Skeletal muscle tissue (tissue), 4 donors: ENCODE data around the gene TBCK. TPM values are rescaled to one million over a fixed set of nuclear protein-coding genes. Genes with fewer than 3 reads are reported as not detected.
"Not testable (repeated sequence)": the region's sequence is repeated elsewhere in the genome, so short reads cannot be mapped to it uniquely, and the experiment has no call there.

ENCODE experiments used
- H3K27ac ChIP-seq: one replicate; pipeline ENCODE4 v1.7.0; 2013; ENCODE audit warnings: mild to moderate bottlenecking, low read depth, low read length, inconsistent platforms
- H3K27me3 ChIP-seq, 3 donors: one replicate each; pipeline ENCODE4 v1.7.0; 2013; ENCODE audit warnings: low read length in 3 of 3; ENCODE audit not compliant: control insufficient read depth in 3 of 3, insufficient read depth in 3 of 3
- H3K36me3 ChIP-seq, 3 donors: one replicate each; pipeline ENCODE4 v1.7.0; 2013; ENCODE audit warnings: low read length in 3 of 3; ENCODE audit not compliant: control insufficient read depth in 3 of 3, insufficient read depth in 3 of 3
- H3K4me1 ChIP-seq, 3 donors: one replicate each; pipeline ENCODE4 v1.7.0; 2013; ENCODE audit warnings: low read length in 3 of 3, mild to moderate bottlenecking in 3 of 3; ENCODE audit not compliant: control insufficient read depth in 3 of 3, insufficient read depth in 3 of 3
- H3K4me3 ChIP-seq, 3 donors: one replicate each; pipeline ENCODE4 v1.7.0; 2013; ENCODE audit warnings: low read length in 3 of 3
- H3K9ac ChIP-seq, 3 donors: one replicate each; pipeline ENCODE4 v1.7.0; 2013; ENCODE audit warnings: low read length in 3 of 3, mild to moderate bottlenecking in 3 of 3, moderate library complexity in 2 of 3, low read depth in 1 of 3
- H3K9me3 ChIP-seq, 3 donors: one replicate each; pipeline ENCODE4 v1.7.0; 2013; ENCODE audit warnings: low read length in 3 of 3; ENCODE audit not compliant: control insufficient read depth in 3 of 3
- total RNA-seq: library from RNA; depleted of rRNA; stranded (reverse); fragments of >200 nt; gene quantifications from one replicate; pipeline ENCODE4 v1.2.3, GENCODE V29; 2014
- donor health status: Osteomylitis.

The TBCK gene
- total RNA-seq, 1 donor from 2014 or later, result 55.8 TPM

DNA sequence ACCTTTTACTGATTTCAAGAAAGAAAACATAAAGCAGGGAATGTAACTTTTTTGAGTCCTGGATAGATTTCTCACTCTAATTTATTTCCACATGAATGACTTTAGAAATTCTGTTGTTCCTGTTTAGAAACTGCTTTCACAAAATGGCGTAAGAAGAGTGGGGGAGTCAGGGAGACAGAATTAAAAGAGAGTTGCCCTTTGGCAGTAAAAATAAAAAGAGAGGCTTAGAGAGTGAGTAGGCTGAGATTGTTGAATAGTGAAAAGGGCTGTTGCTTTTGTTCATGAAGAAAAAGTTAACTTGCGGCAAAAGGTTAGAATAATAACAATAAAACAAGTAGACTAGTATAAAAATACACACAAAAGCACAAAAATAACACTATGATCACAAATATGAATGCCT lies 166.1 kb downstream of the TBCK start:
- no peak overlapping the region for H3K27ac ChIP-seq
- no peaks in the 10 kb centered on the region for H3K36me3 ChIP-seq
- no peaks in the 10 kb centered on the region for H3K9me3 ChIP-seq
- H3K27me3 ChIP-seq, result no peaks in the 10 kb centered on the region
- no peak overlapping the region for H3K4me3 ChIP-seq
- H3K9ac ChIP-seq, result no peak overlapping the region
- no peaks in the 10 kb centered on the region for H3K4me1 ChIP-seq

DNA sequence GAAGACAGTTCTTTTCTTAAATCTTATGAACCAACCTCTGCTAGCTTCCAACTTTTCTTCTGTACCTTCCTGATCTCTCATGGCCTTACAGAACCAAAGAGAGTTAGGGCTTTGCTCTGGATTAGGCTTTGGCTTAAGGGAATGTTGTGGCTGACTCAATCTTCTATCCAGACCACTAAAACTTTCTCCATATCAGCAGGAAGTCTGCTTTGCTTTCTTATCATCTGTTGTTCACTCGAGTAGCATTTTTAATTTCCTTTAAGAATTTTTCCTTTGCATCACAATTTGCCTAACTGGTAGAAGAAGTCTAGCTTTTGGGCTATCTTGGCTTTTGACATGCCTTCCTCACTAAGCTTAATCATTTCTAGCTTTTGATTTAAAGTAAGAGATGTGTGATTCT lies 167.0 kb downstream of the TBCK start:
- no peaks in the 10 kb centered on the region for H3K36me3 ChIP-seq
- no peaks in the 10 kb centered on the region for H3K4me1 ChIP-seq
- no peak overlapping the region for H3K4me3 ChIP-seq
- H3K9me3 ChIP-seq, result no peaks in the 10 kb centered on the region
- no peak overlapping the region for H3K9ac ChIP-seq
- no peaks in the 10 kb centered on the region for H3K27me3 ChIP-seq
- H3K27ac ChIP-seq, result no peak overlapping the region

DNA sequence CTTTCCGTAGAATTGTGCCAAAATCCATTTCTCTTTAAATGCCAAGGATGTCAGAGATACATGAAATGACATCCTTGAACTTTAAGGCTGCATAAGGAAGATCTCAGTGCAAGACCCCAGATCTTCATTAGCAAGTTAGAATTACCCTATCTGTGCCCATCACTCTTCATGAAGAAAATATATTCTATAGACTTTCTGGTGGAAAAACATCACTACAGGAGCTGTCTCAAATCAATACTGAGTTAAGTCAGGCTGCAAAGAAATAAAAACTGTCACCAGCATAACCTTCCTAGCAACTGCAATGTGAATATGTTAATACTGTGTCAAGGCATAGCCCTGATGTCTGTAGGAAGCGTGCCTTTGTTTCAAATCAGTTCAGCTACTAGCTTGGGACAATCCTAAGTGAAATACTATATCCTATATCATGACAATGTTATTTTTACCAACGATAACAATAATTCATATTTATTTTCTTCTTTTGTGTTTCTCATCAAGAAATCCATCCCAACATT lies 173.3 kb downstream of the TBCK start:
- Histone ChIP-seq H3K9me3 (no peaks in the 10 kb centered on the region), H3K4me3 (no peak overlapping the region), H3K27ac (no peak overlapping the region), H3K9ac (no peak overlapping the region), H3K36me3 (no peaks in the 10 kb centered on the region), H3K27me3 (no peaks in the 10 kb centered on the region), H3K4me1 (no peaks in the 10 kb centered on the region)

DNA sequence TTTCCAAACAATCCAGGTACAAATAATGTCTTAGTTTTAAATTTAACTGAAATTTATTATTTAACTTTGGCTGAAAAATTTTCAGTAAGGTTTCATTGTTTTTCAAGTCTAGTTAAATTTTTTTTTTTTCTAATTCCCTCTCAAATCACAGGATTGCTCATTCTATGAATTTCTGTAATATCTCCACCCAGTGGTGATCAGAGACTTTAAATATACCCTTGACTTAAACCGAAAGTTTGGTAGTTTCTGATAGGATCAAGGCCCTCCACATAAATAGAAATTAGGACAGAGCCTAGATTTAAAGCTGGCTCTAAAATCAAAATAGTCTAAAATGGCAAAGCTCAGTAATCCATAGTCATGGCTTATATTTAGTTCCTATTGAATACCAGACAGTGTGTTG lies 175.4 kb downstream of the TBCK start:
- Histone ChIP-seq H3K36me3 (no peaks in the 10 kb centered on the region), H3K27ac (no peak overlapping the region), H3K27me3 (no peaks in the 10 kb centered on the region), H3K9me3 (no peaks in the 10 kb centered on the region), H3K4me3 (no peak overlapping the region), H3K4me1 (no peaks in the 10 kb centered on the region), H3K9ac (no peak overlapping the region)

DNA sequence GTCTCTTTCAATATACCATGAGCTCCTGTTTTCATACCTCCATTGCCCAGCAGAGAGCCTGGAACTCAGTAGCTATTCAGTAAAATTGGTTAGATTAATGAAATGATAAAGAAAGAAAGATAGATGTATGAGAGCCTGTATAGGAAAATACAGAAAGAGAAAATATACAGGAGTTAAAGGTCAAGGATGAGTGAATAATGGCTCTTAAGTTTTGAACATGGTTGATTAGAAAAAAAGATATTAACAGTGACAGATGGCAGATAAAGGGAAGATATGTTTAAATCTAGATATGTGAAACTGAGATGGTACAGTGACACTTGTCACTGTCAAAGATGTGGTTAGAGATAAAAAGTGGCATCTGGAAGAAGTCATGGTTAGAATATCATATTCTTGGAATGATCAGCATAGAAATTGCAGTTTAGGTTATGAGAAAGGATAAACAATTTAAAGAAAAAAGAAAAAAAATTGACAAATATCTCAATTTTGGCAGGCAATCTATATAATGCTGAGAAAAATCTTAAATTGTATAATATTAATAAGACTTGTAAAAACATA lies 179.2 kb downstream of the TBCK start:
- Histone ChIP-seq H3K27me3 (no peaks in the 10 kb centered on the region), H3K9ac (no peak overlapping the region), H3K4me1 (no peaks in the 10 kb centered on the region), H3K9me3 (peaks cover 0 to 3% (median 0%) of the 10 kb centered on the region in 3 donors), H3K36me3 (peaks cover 0 to 10% (median 0%) of the 10 kb centered on the region in 3 donors), H3K4me3 (no peak overlapping the region), H3K27ac (no peak overlapping the region)

DNA sequence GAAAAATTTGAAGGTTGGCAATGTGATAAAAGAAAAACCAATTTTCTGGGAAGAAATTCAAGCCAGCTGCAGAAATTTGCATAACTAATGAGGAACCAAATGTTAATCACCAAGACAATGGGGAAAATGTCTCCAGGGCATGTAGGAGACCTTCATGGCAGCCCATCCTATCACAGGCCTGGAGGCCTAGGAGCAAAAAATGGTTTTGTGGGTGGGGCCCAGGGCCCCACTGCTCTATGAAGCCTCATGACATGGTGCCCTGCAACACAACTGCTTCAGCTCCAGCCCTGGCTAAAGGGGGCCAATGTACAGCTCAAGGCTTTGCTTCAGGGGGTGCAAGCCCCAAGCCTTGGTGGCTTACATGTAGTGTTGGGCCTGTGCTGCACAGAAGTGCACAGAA lies 184.0 kb downstream of the TBCK start:
- Histone ChIP-seq H3K4me3 (no peak overlapping the region), H3K27me3 (no peaks in the 10 kb centered on the region), H3K36me3 (peaks cover 0 to 12% (median 0%) of the 10 kb centered on the region in 3 donors), H3K9ac (no peak overlapping the region), H3K9me3 (peaks cover 0 to 3% (median 0%) of the 10 kb centered on the region in 3 donors), H3K27ac (no peak overlapping the region), H3K4me1 (no peaks in the 10 kb centered on the region)

DNA sequence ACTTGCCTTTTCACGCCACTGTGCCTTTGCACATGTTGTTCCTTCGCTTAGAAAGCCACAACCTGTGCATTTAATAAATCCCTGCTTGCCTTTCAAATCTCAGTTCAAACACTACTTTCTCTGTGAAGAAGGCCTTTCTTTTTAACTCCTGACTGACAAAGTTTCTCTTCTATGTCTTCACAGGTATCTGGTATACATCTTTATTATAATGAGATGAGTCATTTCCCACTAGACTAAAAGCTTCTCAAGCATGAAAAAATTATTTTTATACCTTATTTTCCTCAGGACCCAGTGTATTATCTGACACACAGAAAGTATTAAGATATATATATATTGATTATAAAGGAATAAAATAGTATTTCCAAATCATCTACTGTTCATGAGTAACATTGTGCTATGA lies 189.9 kb downstream of the TBCK start:
- Histone ChIP-seq H3K4me1 (no peaks in the 10 kb centered on the region), H3K36me3 (peaks cover 0 to 1% (median 0%) of the 10 kb centered on the region in 3 donors), H3K9me3 (no peaks in the 10 kb centered on the region), H3K9ac (no peak overlapping the region), H3K27ac (no peak overlapping the region), H3K27me3 (no peaks in the 10 kb centered on the region), H3K4me3 (no peak overlapping the region)

DNA sequence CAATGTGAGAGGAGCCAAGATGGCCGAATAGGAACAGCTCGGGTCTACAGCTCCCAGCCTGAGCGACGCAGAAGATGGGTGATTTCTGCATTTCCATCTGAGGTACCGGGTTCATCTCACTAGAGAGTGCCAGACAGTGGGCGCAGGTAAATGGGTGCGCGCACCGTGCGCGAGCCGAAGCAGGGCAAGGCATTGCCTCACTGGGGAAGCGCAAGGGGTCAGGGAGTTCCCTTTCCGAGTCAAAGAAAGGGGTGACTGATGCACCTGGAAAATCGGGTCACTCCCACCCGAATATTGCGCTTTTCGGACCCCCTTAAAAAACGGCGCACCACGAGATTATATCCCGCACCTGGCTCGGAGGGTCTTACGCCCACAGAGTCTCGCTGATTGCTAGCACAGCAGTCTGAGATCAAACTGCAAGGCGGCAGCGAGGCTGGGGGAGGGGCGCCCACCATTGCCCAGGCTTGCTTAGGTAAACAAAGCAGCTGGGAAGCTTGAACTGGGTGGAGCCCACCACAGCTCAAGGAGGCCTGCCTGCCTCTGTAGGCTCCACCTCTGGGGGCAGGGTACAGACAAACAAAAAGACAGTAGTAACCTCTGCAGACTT lies 196.0 kb downstream of the TBCK start:
- H3K9ac ChIP-seq, H3K36me3 ChIP-seq, H3K4me1 ChIP-seq, H3K27me3 ChIP-seq, H3K9me3 ChIP-seq, H3K27ac ChIP-seq, H3K4me3 ChIP-seq: not testable (repeated sequence)

DNA sequence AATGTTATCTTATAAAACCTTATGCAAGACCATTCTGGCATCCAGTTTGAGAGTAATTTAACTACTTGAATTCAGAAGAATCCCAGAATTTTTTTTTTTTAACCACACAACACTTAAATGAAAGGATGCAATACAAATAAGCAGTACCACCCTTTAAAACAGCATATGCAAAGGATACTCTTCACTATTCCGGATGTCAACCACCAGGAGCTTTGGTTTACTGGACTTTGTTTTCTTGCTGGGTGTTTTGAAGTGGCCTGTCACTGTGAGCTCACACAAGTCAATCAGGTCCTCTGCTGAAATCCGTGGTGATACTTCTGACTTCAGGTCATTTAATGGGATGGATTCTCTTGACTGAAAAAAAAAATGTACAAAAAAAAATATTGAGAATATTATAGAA lies 200.0 kb downstream of the TBCK start:
- H3K9ac ChIP-seq, result no peak overlapping the region
- peaks cover 15 to 24% (median 18%) of the 10 kb centered on the region in 3 donors for H3K36me3 ChIP-seq
- H3K4me3 ChIP-seq, result no peak overlapping the region
- no peaks in the 10 kb centered on the region for H3K4me1 ChIP-seq
- H3K27me3 ChIP-seq, result no peaks in the 10 kb centered on the region
- H3K9me3 ChIP-seq, result peaks cover 0 to 1% (median 0%) of the 10 kb centered on the region in 3 donors
- no peak overlapping the region for H3K27ac ChIP-seq

DNA sequence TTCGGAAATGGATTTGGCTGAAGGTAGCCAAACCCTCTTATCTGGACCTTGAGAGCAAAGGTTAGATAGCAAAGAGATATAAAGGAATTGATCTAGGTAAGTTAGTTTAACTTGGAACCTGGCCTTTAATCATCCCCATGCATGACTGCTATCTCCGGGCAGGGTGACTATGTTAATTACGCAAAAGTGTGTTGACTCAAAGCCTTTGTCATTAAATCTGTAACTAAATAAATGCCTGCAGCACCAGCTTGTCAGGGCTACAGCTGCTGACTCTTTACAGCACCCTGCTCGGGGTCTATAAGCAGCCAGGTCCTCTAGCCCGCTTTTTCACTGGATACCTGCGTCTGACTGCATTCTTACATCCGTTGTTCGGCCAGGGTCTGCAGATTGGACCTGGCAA lies 201.7 kb downstream of the TBCK start:
- H3K9ac ChIP-seq, result no peak overlapping the region
- H3K9me3 ChIP-seq, result peaks cover 0 to 9% (median 7%) of the 10 kb centered on the region in 3 donors
- H3K4me1 ChIP-seq, result no peaks in the 10 kb centered on the region
- no peak overlapping the region for H3K27ac ChIP-seq
- no peaks in the 10 kb centered on the region for H3K27me3 ChIP-seq
- H3K36me3 ChIP-seq, result peaks cover 20 to 32% (median 23%) of the 10 kb centered on the region in 3 donors
- no peak overlapping the region for H3K4me3 ChIP-seq
